SKM-1 (cell line): ENCODE results near the gene HDX.
"Not testable (repeated sequence)": the region's sequence is repeated elsewhere in the genome, so short reads cannot be mapped to it uniquely, and the experiment has no call there.

Experiments used
- DNase-seq: peaks from one replicate; lab custom pipeline; 2025; ENCODE audit not compliant: unreplicated experiment; lab: John Stamatoyannopoulos, UW

Gene HDX

DNA sequence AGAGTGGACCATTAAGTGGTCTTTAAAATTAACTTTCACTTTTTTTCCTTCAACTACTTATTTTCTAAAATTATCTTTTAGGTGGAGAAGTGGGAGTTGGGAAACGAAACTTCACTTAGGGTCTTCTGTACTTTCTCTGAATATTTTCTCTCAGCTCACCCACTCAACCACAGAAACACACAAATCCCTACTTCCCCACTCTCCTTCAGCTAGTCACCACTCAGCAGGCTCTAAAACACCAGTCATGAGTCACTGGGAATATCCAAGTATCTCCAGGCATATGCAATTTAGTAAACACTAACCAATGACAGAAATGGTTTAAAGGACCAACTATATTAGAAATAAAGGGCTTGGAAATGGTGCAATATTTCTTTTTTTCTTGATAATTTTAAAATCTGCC lies 161.3 kb downstream of the HDX start:
- DNase-seq, result no peak

DNA sequence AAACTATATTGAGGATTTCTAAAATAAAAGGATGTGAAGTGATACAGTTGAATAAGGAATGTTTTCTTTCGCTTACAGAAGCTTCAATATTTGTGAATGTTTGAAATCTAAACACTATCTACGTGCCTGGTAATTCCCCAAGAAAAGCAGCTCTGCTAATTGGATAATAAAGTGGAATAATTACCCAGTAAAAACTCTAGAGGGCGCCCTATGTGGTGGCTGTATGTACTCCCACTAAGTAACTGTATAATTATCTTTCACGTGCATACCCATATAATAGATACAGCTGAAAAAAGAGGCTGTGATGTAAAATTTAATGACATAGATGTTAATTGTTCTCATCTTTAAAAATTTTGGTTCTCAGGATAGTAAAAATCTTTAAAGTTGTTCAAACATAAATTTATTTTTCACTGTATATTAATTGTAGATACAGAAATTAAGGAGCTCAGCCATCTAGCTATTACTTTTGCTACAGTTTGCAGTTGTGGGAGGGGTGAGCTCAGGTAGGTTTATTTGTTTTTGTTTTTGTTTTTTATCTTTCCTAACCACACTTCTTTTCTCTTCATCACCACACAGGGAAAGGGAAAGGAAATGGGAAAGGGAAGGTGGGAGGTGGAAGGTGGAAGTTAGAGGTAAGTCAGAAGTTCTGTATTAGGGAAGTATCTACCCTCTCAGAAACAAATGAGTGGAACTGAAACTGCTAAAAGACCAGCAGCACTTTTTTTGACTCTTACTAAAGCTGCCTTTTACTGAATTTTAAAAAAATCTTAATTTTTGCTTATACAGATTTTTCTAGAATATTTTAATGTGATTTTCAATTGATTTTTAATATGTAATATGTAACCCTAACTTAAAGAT lies 162.5 kb downstream of the HDX start:
- peak; percentile 1 for DNase-seq

DNA sequence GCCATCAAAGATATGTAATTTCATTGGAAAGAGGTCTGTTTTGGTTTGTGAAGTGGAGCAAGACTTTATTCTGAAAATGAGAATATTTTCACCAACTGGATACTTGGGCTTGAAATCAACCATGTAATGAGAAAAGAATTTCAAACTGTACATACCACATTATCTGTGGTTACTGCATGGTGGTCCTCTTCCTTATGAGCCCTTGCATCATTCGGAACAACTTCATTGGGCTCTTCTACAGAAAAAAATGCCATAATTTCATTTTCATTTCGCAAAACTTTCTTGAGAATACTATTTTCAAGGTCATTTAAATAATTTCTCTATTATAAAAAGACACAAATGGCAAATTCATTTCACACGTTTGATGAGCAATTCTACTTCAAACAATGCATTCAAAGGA lies 165.6 kb downstream of the HDX start:
- DNase-seq, result no peak

DNA sequence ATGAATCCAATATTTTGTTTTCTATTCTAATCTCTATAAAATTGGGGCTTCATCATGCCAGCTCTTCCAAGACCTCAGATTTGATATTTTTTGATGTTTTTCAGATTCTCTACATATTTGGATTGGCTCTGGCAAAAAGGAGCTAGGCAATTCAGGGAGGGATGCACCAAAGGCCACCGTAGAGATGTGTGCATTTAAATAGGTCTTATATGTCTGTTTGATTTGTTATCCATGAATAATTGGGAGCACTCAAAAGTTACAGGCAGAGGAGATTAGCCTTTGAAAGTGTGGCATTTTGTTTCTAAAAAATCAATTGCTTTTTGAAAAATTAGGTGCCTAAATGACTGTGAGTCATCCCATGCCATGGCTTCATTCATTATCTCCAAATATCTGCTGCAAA lies 167.1 kb downstream of the HDX start:
- DNase-seq, result no peak

DNA sequence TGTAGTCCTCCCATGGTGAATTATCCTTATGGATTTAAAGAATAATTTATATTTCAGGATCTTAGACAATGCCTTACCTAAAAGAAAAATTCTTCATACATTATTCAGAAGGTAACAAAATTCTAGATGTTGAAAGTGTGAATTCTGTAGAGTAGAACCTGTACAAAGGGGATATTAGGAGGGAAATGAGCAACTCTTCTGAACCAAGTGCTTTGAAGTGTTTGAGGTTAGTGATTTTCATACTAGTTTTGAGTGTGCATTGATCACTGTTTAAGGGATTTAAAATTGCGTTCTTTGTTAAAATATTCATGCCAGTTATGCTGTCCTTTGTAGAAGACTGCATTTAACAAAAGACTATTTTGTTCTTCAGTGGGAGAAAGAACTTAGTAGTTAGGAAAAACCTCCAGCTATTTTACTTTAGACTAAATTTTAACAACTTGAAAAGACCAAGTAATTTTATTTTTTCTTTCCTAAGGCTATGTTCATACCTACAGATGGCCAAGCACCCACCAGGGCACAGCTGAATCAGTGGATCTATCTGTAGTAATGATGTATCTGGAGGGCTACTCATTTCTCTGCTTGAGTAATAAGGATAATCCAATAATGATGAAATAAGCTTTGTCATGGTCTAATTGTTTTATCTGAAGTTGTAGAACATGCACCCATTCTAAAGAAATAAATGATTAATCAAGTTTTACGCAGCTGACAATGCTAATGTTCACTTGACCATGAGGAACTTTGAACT lies 180.0 kb downstream of the HDX start:
- DNase-seq, result no peak

DNA sequence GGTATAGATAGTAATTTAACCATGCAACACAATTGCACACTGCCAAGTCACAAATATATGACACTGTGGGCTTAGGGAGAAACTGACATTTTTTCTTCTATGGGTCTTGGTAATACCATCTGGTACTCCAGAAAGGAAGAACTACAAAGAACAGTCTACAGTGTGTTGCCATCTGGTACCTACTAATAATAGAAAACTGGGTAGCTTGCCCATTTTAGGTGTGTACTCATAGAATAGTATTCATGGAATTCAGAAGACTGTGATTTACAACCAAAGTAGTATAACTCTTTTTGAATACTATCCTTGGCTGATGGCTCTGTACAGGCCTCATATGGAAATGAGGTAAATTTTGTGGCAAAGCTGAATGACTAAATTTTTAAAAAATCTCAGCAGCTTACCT lies 181.6 kb downstream of the HDX start:
- no peak for DNase-seq

DNA sequence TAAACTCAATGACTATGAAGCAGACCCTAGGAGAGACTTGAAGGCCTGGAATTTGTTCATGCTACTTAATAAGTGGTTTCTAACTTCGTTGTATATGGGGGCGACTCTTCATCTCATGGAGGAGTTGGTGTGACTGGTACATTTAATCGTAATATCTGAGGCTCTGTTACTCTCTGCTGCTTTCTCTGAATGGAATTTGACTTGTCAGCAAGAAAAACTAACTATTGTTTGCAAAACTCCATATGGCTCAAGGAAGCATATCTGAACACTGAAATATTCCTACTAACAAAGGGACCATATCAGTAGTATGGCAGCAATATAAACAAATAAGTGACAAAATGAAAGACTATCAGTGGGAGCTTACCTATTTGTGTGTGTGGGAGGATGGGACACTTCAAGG lies 182.2 kb downstream of the HDX start:
- DNase-seq, result no peak

DNA sequence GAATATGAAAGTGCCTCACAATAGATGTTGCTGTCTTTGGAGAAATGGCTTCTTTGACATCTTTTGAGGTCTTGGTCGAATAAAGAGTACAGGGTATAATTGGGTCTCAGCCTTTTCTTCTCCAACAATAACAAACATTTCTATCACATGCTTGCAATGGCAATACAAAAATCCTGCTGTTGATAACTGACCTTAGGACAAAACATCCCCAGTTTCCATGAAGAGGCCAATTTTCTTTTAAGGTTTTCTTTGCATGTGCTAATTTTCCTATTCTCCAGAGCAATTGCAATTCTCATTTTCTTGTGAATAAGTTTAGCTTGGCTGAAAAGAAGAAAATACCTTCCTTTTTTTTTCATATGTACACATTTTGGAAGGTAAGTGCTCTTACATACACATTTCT lies 183.6 kb downstream of the HDX start:
- no peak for DNase-seq

DNA sequence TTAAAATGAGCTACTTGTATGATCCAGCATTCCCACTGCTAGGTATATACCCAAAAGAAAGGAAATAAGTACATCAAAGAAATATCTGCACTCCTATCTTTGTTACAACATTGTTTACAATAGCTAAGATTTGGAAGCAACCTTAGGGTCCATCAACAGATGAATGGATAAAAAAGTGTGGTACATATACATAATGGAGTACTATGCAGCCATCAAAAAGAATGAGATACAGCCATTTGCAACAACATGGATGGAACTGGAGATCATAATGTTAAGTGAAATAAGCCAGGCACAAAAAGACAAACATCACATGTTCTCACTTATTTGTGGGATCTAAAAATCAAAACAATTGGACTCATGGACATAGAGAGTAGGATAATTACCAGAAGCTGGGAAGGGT lies 186.3 kb downstream of the HDX start:
- DNase-seq, result not testable (repeated sequence)
